ENCODE results near the gene TANGO2. TPM values are rescaled to one million over a fixed set of nuclear protein-coding genes. Genes with fewer than 3 reads are reported as not detected.

TANGO2 gene
- total RNA-seq, 1 donor from 2014 or later, result 15.5 TPM

- no peak for DNase-seq
These were observed 87.2 kb downstream of the TANGO2 start for GRCh38 chr22:20107951-20108756.

GRCh38 chr22:20108757-20109230, 87.9 kb downstream of the TANGO2 start:
- no peak for DNase-seq

- no peak for DNase-seq
These were observed 88.8 kb downstream of the TANGO2 start for GRCh38 chr22:20109411-20110358.

- no peak for DNase-seq
These were observed 89.6 kb downstream of the TANGO2 start for GRCh38 chr22:20110359-20110985.

GRCh38 chr22:20111045-20111688, 90.3 kb downstream of the TANGO2 start:
- no peak for DNase-seq

GRCh38 chr22:20111689-20112622, 91.0 kb downstream of the TANGO2 start:
- DNase-seq, result no peak

- DNase-seq, result no peak
These were observed 92.0 kb downstream of the TANGO2 start for GRCh38 chr22:20112623-20113511.

- DNase-seq, result no peak
These were observed 92.8 kb downstream of the TANGO2 start for GRCh38 chr22:20113551-20114310.

GRCh38 chr22:20114506-20115475, 93.9 kb downstream of the TANGO2 start:
- DNase-seq, result no peak

- no peak for DNase-seq
These were observed 94.9 kb downstream of the TANGO2 start, which contains the start of gene RANBP1 for GRCh38 chr22:20115691-20116375. Gene RANBP1, plus strand, starts transcription at chr22:20116104. Its CDS starts 81 bp downstream, at chr22:20116185.

- DNase-seq, result no peak
These were observed 95.6 kb downstream of the TANGO2 start for GRCh38 chr22:20116376-20116950.

Small RNA genes within 50 kb of the gene (small RNA-seq; reads per million reads assigned to genes)
- gene MIR185 (ENCODE audit: low replicate concordance) (6.7 reads per million, percentile 91 among the genes with 10 or more reads in this experiment), gene MIR6816 (ENCODE audit: low replicate concordance) (not detected), gene RF00017 (ENCODE audit: low replicate concordance) (not detected)

Other genes starting within 250 kb of the TANGO2 start
- 2.1 TPM for gene GNB1L, start 166.2 kb upstream of the TANGO2 start, total RNA-seq
- gene RTL10, start 166.2 kb upstream of the TANGO2 start, total RNA-seq, result 14.7 TPM
- gene COMT, start 79.3 kb upstream of the TANGO2 start, total RNA-seq, result 55.2 TPM
- gene TXNRD2, start 79.3 kb upstream of the TANGO2 start, total RNA-seq, result 12.2 TPM
- gene ARVCF, start 4.3 kb upstream of the TANGO2 start, total RNA-seq, result 15.1 TPM
- 25.7 TPM for gene DGCR8, start 59.1 kb downstream of the TANGO2 start, total RNA-seq
- gene RANBP1, start 95.0 kb downstream of the TANGO2 start, total RNA-seq, result 75.1 TPM
- gene TRMT2A, start 96.1 kb downstream of the TANGO2 start, total RNA-seq, result 27.0 TPM
- gene ZDHHC8, start 110.7 kb downstream of the TANGO2 start, total RNA-seq, result 8.4 TPM
- gene CCDC188, start 129.9 kb downstream of the TANGO2 start, total RNA-seq, result 1.2 TPM
- 1.3 TPM for gene RTN4R, start 247.2 kb downstream of the TANGO2 start, total RNA-seq